NCI-H524 (cell line): ENCODE measurements around the gene TRIM39.
"Not testable (repeated sequence)": the region's sequence is repeated elsewhere in the genome, so short reads cannot be mapped to it uniquely, and the experiment has no call there.

ENCODE experiments used
- DNase-seq, 2 experiments: peaks; one replicate each; lab custom pipeline; 2025; lab: John Stamatoyannopoulos, UW

TRIM39 gene

GRCh38 chr6:30326526-30327231 is at the start of gene TRIM39:
TRIM39 (plus strand) TSS chr6:30326927; CDS start chr6:30329318, 2,391 bp downstream.
- peak; percentile 48 to 69 for DNase-seq

GRCh38 chr6:30280988-30281387 is 45.7 kb upstream of the TRIM39 start:
- not testable (repeated sequence) for DNase-seq

- DNase-seq: no peak
These were observed 44.2 kb upstream of the TRIM39 start for GRCh38 chr6:30282522-30282921.

GRCh38 chr6:30283761-30284160 is 43.0 kb upstream of the TRIM39 start:
- no peak for DNase-seq

GRCh38 chr6:30287139-30287538 is 39.6 kb upstream of the TRIM39 start:
- no peak for DNase-seq

DNA sequence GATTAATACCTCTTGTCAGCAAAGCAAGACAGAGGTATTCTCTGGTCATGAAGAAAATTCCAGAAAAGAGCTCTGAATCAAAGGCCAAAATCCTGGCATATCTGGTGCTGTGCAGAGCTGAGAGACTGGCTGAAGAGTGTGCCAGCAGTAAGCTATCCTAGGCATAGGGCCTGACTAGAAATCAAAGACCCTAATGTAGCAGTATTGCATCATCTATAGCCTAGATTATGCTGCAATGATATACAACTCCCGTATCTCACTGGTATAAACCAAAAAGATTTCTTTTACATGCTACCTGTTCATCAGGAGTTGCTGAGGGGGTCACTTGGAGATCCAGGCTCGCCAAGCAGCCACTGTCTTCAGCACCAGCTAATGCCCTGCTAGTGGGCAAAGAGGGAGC is 30.9 kb upstream of the TRIM39 start:
- DNase-seq: no peak

DNA sequence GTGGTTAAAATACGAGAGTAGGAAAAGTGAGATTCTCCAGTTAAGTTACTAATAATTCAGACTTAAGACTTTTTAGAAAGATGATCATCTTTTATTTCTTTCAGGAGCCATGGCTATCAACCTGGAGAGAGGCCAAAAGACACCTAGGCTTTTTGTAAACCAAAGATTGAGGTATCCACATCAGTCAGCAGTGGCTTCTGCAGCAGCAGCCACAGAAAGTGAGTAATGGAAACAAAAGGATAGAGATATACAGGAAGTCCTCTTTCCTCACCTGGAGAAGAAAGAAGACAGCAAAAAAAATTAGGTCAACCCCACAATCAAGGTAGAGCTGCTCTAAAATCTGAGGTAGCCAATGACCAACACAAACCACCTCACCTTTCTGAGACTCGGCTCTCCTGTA is 22.7 kb upstream of the TRIM39 start:
- DNase-seq: no peak

DNA sequence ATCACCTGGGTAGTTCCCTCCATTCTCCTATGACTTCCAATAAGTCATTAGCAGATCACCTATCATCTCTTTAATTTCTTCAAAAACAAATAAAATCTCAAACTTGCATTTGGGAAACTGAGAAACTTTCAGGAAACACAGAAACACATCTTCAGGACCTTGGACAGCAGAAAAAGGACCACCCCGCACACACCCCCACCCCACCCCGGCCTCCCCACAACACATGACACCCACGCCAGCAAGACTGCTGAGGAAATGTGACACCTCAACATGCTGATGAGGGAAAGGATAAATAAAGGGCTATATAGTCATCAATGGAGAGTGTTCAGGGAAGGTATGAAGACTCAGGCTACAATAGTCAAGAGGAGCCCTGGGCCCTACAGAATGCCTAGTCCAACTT is 15.6 kb upstream of the TRIM39 start:
- DNase-seq: no peak

DNA sequence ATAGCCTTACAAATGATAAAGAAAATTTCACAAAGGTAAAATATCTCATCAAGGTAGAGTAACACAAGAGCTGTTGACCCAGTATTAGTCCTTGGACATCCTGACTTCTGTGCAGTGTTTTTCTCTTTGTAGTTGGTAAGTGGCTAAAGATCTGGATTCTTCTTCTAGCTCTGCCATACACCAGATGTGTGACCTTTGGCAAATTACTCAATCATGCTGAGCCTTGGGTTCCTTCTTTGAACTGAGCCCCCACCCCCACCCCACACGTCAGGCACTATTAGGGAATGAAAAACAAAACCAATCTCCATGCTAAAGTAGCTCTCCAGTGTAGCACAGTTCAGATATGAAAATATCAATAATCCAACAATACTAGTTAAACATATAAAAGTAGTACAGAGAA is 15.1 kb upstream of the TRIM39 start:
- DNase-seq: no peak

- no peak for DNase-seq
These were observed 14.5 kb upstream of the TRIM39 start for GRCh38 chr6:30312266-30312665.

DNA sequence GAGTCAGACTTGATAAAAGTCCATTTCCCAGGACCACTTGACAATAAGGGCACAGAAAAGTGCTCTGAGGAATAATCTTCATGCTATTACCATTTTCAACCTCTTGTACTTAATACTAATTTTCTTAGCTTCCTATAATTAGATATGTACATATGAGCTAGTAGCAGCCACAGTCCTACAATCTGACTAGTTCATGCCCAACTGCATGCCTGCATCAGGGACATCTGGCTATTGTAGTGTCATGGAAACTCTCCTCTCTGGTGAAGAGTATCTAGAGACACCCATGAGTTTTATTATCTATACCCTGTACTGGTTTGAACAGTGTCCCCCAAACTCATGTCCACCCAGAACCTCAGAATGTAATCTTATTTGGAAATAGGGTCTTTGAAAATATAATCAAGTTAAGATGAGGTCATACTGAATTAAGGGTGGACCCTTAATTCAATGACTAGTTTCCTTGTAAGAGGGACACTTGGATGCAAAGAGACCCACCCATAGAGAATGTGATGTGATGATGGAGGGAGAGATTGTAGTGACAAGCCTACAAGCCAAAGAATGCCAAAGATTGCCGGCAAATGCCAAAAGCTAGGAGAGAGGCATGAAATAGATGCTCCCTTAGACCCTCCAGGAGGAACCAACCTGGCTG is 13.9 kb upstream of the TRIM39 start:
- DNase-seq: no peak

DNA sequence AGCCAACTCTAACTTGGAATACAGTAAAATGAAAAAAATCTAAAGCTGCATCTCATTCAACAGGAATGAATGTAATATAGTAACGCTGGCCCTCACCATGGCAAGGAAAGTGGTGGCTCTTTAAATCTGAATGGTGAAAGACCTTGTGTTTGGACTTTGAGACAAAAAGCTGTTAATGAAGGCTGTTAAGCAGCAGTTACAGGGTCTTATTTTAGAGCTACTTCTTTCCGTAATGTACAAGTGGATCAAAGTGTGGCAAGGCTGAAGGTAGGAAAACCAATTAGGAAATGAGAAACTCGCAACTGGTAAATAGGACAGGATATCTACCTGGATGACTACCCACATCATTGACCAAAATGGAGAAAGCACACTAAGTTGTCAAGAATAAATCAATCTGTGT is 11.6 kb upstream of the TRIM39 start:
- no peak for DNase-seq

GRCh38 chr6:30317913-30318589 is 8.7 kb upstream of the TRIM39 start:
- no peak for DNase-seq

DNA sequence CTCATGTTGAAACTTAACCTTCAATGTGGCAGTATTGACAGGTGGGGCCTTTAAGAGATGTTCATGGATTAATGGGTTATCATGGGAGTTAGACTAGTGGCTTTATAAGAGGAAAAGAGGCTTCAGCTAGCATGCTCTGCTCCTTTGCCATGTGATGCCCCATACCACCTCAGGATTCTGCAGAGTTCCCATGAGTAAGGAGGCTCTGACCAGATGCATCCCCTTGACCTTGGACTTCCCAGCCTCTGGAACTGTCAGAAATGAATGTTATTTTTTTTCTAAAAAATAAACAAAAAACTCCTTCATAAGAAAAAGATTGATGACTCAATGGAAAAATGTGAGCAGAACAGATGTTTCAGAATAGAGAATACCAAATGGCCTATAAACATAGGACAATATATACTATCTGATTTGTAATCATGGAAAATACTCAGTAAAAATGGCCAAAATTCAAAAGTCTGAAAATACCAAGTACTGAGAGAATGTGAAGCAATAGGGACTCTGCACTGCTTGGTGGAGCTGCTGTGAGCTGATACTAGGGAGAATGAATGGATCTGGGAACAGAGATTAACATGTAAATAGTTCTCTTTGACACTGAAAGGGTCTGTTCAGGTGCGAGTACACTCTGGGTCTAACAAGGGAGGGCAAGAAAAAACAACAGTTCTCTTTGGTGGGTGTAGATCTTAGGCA is 7.4 kb upstream of the TRIM39 start:
- DNase-seq: no peak

GRCh38 chr6:30321692-30322388 is 4.9 kb upstream of the TRIM39 start:
- no peak for DNase-seq

- no peak for DNase-seq
These were observed 3.9 kb upstream of the TRIM39 start for GRCh38 chr6:30322527-30323501.

GRCh38 chr6:30323806-30324205 is 2.9 kb upstream of the TRIM39 start:
- no peak for DNase-seq

- no peak for DNase-seq
These were observed 1.4 kb upstream of the TRIM39 start for GRCh38 chr6:30325150-30325872.

DNA sequence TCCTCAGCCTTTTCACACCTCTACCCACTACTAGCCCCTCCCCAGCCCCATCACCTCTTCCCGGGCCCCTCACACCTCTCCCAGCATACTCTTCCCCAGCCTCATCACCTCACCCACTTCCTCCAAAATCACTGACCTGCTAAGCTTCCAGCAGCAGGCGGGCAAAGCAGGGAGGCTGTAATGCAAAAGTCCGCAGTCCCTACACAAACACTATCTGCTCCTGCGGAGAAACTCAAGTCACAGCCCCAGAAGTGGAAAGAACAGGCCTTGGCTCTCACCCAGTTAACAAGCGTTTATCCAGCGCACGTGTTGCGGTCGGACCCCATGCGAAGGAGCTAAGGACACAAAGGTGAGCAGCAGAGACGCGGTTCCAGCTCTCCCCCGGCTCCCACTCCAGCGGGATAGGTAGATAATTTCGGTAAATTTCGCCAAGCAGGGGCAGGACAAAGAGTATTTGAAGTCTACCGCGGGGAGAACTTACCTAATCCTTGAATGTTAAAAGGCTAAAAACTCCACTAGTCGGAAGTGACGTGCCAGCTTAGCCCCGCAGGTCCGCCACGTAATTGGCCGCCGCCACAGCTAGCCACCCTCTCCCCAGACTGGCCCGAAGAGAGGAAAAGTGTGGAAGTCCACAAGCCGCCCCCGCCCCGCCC is 728 bp upstream of the TRIM39 start:
- DNase-seq: peak; percentile 41 to 69
